GM18511 (cell line): ENCODE data around the gene LAMA5.

Experiments used
- ATAC-seq: cut with Tn5 transposase; IDR thresholded peaks from one replicate; pipeline ENCODE4 v1.9.1; 2021; ENCODE audit warnings: mild to moderate bottlenecking, moderate library complexity; ENCODE audit not compliant: unreplicated experiment

LAMA5 gene

DNA sequence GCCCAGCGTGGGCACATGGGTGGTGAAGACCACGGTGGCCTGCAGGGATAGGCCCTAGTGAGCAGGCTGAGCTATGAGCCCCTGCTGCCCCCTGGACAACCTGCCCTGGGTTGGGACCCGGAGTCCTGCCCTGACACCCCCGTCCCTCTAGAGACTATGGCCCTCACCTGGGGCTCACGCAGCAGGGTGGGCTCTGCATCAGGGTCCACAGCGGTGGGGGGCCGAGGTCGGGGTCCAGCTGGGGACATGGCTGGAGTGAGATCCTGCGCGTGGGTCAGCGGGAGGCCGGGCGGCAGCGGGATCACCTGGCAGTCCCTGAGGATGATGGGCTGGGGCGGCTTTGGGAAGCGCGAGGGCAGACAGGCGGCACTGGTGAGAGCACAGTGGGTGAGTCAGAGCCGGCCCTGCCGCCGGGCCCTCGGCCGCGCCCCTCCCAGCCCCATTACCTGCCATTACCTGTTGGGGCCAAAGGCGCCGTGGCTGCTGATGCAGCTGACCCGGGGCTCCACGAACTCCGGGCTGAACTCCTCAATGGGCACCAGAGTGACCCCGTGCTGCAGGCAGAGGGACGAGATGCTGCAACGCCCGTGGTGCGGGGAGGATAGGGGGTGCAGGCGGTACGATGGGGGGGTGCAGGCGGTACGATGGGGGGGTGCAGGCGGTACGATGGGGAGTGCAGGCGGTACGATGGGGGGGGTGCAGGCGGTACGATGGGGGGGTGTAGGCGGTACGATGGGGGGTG lies 36.4 kb downstream of the LAMA5 start:
- ATAC-seq, result no peak

DNA sequence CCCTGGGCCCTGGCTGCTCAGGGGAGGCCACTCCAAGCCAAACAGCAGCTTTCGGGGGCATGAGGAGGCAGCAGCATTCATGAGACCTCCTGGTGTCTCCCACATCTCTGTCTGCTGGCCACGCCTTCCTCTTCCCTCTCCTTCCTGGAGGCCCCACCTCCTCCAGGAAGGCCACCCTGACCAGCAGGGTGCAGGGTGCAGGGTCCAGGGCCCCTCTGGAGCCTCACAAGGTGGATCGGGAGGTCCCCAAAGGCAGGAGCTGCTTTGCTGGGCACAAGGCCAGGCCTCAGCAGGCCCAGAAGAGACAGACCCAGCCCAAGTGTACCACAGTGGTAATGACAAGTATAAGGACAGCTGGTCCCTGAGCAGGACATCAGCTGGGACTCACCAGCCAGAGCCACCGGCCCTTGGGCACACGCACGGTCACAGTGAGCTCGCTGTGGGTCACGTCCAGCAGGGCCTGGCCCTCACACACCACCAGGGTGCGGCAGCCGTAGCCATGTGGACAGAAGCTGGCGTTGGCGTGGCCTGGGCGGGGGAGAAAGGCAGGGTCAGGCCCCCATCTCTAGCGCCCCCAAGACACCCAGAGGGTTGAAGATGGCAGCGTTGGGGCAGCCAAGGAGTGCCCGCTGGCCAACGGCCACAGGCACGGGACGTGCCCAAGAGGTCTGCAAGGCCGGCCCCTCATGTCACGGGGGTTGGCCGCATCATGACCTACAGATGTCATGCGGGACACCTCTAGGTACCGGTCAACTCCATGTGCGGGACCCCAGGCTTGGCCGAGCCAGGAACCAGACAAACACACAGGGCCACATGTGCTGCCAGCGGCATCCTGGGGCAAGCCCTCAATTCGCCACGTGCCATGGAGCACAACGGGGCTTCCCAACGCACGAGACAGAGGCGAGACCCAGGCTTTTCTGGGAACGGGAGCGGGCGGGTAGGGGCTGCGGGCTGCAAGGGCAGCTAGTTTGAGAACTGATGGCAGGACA lies 37.4 kb downstream of the LAMA5 start:
- ATAC-seq, result no peak

DNA sequence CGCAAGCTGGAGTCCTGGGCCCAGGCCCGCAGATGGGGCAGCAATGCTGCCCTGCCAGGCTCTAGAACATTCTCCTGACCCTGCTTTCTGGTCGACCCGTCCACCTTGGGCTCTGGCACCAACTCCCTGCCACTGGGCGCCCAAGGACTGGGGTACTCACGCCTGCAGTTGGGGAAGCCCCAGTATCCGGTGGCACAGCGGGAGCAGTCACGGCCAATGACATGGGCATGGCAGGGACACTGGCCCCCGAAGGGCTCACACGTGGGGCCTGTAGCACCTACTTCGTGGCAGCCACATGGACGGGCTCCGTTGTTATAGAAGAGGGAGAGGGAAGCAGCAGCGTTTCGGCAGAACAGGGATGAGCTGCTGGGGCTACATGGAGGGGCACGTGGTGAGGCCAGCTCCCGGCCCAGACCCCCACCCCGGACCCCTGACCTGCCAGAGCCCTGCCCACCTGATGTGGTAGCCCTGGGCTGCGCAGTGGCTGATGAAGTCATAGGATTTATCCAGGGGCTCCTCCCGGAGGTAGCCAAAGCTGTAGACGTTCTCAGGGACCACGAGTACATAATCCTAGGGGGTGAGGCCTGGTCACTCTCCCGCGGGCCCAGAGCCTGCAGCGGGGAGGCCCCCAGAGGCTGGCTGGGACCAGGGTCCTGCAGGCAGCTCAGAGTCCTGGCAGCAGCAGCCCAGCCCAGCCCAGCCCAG lies 38.3 kb downstream of the LAMA5 start:
- no peak for ATAC-seq

DNA sequence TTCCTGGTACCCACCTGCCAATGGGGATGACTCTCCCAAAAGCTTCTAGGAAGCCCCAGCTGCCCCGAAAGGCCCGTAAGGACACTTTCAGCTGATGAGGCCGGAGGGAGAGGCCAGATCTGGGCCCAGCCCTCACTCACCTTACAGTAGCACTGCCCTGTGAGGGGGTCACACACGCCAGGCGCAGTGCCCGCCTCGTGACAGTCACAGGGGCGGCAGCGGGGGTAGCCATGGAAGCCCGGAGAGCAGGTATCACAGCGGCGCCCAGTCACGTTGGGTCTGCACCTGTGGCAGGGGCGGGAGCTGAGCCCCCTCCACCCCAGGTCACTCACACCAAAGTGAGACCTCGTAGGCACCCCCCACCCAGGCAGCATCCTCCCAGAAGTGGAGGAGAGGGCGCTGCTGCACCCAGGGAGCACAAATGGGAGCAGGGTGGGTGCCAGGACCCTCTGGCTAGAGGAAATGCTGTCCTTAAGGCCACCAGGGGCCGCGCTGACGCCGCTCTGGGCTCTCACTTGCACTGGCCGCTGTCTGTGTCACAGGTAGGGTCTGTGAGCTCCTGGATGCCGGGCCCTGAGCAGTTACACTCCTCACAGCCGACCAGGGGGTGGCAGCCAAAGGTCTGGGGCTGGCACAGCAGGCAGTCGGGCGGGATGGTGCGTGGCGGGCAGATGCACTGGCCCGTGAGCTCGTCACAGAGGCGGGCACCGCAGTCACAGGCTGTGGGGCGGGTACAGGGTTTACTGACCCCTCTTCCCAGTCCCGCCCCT lies 39.2 kb downstream of the LAMA5 start:
- no peak for ATAC-seq

DNA sequence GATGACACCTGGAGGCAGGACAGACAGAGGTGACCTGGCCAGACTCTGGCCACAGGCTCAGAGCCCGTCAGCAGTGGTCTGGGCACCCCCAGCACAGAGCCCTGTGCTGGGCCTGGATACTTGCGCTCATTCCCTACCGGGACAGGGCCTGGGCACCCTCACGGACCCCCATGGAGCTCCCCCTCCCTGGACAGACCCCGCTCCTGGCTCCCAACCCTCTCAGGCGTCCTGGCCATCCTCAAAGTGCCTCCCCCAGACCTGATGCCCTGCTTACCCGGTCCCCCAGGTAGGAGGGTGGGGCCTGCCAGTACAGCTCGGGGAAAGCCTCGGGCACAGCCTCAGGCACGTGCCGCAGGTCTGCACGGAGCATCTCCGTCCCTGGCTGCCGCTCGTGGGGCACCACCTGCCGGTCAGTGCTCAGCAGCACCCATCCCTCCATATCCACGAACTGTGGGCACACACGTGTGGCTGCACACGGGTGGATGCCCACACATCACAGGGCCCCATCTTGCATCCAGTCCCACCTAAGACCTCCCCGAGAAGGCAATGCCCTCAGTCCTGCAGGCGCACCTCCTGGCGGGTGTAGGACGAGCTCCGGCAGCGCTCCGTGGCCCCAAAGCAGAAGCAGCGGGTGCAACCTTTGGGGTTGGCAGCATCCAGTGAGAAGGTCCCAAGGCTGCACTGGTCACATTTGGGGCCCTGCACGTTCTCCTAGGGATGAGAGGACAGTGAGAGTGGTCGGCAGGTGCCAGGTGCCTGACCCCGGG lies 40.0 kb downstream of the LAMA5 start:
- no peak for ATAC-seq

DNA sequence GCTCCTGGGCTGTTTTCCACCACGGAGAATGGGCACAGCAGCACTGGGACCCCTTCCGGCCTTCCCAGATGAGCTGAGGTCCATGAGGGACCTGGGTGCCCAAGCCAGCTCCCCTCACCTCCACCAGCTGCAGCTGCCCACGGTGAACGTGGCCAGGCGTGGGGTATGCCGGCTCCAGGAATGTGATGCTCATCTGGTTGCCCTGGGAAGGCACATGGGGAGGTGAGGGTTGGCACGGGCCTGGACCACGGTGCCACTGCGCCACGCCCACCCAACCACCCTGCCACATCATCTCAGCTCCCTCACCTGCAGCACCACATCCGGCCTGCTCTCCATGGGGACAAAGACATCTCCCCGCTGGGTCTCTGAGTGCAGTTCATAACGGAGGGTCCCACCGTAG lies 40.6 kb downstream of the LAMA5 start:
- ATAC-seq, result no peak

DNA sequence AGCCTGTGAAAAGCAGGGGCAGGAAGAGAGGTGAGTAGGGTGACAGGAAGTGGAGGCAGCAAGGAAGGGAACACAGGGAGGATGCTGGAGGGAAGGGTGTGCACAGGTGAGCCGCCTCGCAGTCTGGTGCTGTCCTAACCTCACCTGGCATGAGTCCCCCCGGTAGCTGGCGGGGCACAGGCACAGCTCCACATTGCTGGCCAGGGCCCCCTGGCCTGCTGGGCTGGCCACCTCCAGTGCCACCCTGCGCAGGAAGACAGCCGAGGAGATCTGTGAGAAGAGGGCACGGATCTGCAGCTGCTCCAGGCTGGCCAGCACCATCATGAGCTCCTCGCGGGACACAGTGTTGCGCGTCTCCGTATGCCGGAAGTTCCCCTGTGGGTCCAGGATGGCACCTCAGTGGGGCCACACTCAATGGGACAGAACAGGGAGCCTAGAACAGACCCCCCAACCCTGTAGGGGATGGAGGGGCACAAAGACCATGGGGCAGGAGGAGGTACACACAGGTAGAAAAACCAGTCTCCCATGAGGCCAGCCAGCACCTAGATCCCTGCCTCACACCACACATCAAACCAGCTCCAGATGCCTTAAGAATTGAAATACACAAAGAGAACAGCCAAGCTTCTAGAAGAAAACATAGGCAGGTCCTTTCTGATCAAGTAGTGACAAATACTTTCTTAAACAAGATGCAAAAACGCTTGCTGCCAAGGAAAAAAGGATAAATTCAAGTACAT lies 41.8 kb downstream of the LAMA5 start:
- ATAC-seq, result no peak

DNA sequence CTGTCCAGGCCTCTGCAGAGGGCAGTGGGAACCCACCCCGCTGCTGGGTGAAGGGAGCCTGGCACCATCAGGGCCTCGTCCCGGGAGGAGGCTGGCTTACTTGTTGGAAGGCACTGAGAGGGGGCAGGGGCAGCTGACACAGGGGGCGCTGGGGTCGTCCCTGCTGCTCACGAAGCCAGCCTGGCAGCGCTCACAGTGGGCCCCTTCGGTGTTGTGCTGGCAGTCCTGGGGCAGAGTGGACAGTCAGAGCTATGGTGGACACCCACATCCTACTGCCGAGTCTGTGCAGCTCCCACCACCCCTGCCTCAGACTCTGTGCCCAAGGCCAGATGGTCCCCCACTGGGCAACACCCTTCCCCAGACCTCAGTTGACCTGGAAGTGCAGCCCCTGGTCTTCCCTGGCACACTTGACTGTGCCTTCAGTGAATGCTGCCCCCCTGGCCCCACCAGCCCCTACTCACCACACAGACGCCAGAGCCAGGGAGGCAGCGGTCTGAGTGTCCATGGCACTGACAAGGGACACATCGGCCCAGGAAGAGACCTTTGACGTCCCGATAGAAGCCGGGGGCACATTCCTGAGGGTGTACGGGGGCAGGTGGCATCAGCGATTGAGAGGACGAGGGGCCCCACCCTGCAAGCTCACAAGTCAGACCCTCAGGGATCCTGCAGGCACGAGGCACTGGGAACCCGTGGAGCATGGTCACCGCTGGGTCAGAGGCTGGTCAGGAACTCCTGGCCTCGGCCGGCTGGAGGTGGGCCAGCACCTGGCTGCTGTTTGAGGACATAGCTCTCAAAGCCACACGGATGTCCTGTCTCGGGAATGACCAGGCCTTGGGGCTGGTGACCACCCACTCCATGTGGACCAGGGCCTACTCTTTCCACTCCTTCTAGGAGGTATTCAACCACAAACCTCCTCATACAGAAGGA lies 42.9 kb downstream of the LAMA5 start:
- ATAC-seq, result no peak

DNA sequence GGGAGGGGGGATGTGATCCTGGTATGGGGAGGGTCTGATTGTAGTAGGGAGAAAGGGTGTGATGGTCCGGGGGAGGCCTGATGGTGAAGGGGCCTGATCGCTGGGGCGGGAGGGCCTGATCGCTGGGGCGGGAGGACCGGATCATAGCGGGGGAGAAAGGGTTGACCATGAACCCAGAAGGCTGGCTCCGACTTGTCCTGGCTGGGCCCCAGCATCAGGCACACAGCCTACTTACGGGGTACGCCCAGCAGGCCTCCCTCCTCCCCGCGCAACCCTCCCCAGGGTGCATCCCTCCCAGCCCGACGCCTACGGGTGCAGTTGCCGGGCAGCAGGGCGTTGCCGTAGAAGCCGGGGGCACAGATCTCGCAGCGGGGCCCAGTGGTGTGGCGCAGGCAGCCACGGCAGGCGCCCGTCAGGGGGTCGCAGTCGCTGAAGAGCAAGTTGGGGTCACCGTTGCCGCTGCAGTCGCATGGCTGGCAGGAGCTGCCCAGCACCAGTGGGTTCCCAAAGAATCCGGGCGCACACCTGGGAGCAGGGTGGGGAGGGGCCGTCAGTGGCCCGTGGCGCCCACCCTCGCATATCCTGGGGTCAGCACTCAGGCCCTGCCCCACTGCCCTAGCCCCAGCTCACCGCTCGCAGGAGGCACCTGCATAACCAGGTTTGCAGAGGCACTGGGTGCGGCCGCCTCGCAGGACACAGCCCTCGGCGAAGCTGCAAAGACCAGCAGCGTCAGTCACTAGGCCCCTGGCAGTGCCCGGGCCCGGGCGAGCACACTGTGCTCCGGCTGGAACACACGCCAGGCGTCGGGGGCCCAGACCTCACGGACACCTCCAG lies 43.7 kb downstream of the LAMA5 start:
- ATAC-seq, result no peak

DNA sequence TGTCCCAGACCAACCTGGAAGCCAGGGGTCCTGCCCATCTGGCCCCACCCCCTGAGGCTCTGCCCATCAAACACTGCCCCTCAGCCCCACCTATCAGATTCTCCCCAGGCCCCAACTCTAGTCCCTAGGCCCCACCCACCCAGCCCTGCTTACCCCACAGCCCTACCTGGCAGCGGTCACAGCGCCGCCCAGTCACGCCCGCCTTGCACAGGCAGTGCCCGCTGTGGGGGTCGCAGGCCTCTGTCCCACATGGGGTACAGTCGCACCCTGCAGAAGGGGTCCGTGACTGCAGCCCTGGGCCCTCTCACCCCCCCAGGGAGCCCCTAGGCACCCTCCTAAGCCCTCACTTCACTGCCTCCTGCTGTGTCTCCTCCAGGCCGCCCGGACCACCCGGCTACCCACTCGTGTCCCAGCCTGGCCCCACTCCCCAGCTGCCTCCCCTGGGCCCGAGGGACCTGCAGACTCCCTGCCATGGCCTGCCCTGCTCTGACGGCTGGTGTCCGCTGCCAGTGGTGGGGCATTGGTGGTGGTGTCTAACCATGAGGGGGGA lies 44.5 kb downstream of the LAMA5 start:
- ATAC-seq, result no peak

DNA sequence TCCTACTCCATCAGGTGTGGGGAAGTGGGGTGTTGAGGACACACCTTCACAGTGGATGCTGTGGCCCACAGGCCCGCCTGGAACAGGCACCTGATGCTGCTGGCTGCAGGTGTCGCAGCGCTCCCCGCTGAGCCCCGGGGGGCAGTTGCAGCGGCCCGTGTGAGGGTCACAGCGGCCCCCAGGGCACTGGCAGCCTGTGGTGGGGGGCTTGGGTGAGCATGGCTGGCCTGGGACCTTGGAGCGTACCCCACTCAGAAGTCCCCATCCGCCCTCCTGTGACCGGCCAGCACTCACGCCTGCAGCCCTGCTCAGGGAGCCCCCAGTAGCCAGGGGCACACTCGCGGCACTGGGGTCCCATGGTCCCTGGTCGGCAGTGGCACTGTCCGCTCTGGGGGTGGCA lies 45.1 kb downstream of the LAMA5 start:
- ATAC-seq, result no peak

DNA sequence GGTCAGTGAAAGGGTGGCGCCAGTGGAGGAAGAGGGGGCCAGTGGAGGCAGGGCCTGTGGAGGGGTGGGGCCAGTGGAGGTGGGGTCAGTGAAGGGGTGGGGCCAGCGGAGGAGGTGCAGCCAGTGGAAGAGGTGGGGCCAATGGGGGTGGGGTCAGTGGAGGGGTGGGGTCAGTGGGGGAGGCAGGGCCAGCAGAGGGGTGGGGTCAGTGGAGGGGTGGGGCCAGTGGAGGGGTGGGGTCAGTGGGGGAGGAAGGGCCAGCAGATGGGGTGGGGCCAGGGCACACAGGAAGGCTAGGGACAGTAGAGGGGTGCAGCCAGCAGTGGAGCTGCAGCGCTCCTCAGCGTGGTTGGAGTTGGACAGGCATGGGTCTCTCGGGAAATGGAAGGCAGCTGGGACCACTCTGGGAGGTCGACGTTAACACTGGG lies 45.6 kb downstream of the LAMA5 start:
- ATAC-seq, result no peak

DNA sequence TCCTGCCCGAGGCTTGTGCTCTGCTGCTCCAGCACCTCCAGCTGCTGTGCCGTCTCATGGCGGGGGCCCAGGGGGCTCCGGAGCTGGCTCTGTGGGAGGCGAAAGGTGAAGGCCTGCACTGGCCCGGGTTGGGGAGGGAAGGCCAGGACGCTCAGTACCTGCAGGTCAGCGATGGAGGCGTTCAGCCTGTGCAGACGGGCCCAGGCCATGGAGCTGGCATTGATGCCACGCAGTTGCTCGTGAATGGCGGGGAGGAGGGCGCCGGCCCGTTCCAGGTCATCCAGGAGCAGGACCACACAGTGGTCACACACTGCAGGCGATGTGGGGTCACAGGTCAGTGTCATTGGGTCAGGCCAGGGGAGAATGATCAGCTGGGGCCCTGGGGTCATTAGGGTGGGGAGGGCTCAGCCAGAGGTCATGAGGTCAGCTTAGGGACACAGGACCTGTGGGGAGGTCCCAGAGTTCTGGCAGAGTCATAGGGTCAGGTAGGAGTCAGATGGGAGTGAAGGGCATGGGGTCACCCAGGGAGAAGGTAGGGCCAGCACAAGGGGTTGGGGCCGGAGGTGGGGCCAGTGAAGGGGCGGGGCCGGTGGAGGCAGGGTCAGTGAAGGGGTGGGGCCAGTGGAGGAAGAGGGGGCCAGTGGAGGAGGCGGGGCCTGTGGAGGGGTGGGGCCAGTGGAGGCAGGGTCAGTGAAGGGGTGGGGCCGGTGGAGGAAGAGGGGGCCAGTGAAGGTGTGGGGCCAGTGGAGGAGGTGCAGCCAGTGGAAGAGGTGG lies 46.3 kb downstream of the LAMA5 start:
- ATAC-seq, result no peak

DNA sequence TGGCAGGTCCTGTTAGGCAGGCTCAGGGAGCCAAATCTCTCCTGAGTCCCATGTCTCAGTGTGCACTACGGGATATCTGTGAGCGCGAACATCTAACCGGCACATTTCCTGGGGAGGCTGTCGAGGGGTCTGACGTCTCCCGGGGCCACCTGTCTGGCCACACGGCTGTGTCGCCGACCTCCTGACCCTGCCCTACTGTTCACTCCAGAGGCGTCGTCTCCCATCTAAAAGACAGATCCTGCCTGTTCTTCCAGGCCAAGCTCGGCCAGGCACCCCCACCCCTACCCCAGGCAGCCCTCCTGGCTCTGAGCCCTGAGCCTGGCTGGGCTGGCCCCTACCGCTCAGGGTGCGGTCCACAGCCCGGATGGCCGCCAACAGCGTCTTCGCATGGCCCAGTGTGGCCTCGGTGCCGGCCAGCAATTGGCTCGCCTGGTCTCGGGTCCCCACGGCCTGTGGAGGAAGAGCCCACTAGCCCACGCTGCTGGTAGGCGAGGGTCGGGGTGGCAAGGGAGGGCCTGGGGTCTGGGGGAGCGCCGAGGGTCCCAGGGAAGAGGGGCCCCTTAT lies 47.7 kb downstream of the LAMA5 start:
- ATAC-seq, result no peak

DNA sequence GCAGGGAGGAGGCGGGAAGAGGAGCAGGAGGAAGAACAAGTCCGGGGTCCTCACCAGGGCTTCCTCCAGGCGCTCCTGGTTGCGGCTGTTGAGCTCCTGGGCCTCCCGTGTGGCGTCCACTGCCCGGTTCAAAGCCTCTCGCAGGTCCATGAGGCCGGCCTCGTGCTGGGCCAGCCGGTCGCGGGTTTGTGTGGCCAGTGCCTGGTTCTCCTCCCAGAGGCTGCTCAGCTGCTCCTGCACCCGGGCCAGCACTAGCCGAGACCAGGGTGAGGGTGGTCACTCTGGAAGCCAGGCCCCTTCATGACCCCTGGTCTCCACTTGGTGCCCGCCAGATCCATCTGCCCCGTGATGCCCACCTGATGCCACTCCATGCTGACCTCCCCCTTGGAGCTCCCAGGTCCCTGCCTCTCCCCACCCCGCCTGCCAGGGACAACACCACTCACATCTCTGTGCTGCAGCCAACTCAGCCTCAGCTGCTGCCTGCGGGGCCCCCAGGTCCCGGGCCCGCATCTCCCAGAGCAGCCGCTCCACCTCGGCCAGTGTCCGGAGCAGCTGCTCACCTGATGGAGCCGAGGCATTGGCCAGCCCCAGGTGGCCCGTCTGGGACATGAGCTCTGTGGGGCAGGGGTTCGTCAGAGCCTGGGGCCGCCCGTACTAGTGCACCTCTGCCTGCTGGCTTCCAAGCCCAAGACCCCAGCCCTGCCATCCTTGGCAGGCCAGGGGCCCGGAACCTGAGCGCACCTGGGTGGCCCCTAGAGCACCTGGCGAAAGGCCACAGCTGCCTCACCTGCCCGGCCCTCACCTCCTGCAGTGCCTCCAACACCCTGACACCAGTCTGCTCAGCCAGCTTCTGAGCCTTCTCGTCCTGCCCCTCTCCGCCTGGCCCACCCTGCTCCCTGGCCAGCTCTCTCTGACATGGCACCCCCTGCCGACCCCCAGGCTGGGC lies 48.4 kb downstream of the LAMA5 start:
- no peak for ATAC-seq
